Stimulated activated CD4-positive, alpha-beta T cell treated with anti-CD3 and anti-CD28 coated beads, Interleukin-1b, Interleukin-23, amount 100 ng/mL, for 1 hour (primary cell): ENCODE measurements around the gene PLAAT4.

Experiments
- DNase-seq, 2 donors: peaks; one replicate each; pipeline ENCODE4 v3.0.0-alpha.2; 2020; ENCODE audit warnings: low read depth in 2 of 2

Gene PLAAT4, protein sequence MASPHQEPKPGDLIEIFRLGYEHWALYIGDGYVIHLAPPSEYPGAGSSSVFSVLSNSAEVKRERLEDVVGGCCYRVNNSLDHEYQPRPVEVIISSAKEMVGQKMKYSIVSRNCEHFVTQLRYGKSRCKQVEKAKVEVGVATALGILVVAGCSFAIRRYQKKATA

DNA sequence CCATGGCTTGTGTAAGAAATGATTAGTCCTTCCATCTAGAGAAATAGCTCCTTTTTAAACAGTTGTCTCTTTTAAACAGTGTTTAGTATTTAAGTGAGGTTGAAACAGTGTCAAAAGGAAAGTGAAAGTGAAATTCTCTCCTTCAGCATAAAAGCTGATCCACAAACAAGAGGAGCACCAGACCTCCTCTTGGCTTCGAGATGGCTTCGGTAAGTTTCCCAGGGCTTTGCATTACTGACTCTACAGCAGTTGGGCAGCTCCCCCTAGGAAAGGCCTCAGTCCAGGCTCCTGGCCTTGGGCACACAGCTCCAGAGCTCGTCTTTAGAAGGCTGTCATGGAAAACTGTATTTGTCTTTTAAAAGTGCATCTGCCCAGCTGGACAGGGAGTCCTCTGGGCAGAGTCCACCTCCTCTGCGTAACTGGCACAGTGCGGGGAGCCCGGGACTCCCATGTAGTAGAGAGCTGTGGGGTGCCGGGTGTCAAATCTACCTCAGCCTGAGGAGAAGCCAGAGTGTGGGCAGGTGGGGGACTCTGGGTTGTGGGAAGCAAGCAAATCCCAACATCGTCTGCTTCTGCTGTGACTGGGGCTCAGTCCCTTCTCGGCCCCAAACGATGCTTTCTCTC lies at the start of gene PLAAT4:
Gene PLAAT4 (plus strand): TSS at position 140 of the 624 bp plus-strand sequence. CDS start 61 bp downstream, at position 201.
- DNase-seq: no peak

DNA sequence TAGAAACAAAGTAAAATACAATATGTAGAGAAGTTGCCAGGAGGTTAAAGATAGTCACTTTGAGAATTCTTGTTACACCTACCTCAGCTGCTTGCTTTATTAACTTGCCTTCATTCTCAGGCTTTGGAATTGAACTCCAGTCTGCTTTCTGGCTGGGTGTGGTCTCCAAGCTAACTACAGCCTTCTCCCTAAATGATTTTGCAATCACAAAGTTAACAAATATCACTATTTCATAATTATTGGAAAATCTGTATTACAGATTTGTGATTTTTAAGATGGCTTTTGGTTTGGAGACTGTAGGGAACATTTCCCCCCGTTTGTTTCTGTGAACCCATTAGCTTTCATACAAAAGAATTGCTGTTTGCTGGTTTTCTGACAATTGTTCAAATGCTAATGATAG lies 47.8 kb upstream of the PLAAT4 start:
- DNase-seq: no peak

DNA sequence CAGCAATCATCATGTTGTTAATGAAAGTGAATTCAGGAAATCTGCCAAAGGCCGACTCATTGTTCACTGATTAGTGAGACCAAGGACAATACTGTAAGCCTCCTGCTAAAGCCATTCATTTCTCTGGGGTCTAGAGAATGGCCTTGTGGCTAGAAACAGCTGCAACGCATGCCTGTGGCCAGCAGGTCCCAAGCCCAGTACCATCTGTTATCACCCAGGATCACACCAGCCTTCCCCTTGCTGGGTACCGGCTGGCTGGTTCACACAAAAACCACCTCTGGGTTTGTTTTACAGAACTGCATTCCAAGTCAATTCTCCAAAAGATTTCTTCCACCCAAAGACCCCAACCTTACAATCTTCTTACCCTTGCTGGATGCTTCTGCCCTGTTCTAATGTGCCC lies 46.7 kb upstream of the PLAAT4 start:
- no peak for DNase-seq

DNA sequence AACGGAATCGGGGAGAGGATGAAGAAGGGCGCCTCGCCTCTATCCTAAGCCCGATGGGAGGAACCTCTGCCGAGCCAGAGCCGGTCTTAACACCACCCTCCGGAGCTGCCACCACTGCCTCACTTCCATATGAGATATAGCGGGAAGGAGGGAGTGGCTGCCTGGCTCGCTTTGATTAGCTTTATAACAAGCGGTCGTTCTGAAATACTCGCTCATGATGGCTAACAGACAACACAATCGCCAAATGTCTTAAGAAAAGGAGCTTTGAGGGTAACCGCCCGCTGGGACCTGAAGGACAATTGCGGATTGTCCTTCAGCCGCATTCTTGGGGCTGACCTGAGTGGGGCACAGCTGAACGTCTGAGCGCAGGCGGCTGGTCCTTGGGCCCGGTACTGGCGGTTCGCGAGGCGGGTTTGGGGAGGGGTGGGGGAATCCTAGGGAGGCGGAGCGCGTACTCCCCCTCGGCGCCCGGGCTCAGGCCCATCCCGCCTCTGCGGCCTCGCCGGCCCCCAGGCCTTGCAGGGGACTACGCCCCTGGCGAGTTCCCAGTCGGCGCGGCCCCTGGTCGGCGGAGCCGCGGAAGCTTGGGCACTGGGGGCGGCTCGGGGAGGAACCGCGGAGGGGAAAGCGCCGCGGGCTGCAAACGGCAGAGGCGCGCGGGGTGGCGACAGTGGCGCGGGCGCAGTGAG lies 45.9 kb upstream of the PLAAT4 start, which contains the start of gene PLAAT5:
Gene PLAAT5 (minus strand): TSS at position 617 of the 689 bp plus-strand sequence. CDS start 133 bp downstream, at position 484.
- DNase-seq: no peak

DNA sequence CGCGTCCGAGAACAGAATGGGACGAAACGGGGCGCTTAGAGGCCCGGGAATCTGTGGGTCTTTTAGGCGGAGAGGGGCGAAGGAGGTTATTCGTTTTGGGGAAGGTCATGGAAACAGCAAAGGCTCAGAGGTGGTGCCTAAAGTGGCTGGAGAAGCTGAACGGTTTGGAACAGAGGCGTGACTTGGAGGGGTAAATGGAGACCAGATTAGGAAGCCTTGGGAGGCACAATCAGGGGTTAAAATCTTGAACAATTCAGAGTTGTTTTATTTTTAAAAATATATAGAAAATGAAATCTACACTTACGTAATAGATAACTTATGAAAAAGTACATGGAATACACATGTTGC lies 45.4 kb upstream of the PLAAT4 start:
- no peak for DNase-seq

DNA sequence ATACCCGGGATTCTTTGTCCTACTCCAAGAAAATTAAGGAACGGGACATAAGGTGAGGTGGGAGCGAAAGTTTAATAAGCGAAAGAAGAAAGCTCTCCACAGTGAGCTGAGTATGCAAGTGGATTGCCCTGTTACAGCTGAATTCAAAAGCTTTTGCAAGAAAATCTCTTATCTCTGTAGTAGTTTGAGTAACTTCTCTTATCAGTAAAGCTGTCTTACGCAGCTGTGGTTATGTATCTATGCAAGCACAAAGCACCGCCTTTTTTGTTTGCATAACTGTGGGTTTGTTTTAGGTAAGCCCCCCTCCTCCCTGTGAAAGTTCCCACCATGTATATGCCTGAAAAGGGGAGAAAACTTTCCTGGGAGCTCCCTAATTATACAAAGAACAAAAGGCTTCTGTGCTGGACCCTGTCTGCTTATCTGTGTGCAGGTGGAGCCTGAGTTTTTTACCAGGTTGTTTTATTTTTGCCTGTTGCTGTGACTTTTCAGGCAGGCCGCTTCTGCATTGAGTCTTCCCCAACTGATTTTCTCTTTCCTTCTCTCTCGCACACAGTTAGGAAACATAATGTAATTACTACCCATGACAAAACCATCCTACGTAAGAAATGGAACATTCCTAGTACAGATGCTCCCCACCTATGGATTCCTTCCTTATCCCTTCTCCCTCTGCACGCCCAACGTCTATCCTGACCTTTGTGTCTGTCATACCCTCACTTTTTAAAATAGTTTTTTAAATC lies 44.8 kb upstream of the PLAAT4 start:
- no peak for DNase-seq

DNA sequence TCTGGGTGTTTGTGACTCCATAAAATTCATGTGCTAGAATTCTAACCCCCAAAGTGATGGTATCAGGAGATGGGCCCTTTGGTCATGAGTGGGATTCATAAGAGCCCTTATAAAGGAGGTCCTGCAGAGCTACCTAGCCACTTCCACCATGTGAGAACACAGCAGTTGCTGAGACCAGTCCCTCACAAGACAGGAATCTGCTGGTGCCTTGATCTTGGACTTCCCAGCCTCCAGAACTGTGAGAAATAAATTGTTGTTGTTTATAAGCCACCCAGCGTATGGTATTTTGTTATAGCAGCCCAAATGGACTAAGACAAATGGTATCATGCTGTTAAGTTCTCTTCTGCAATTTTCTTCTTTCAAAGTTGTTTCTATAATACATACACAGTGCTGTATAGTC lies 44.2 kb upstream of the PLAAT4 start:
- DNase-seq: no peak

DNA sequence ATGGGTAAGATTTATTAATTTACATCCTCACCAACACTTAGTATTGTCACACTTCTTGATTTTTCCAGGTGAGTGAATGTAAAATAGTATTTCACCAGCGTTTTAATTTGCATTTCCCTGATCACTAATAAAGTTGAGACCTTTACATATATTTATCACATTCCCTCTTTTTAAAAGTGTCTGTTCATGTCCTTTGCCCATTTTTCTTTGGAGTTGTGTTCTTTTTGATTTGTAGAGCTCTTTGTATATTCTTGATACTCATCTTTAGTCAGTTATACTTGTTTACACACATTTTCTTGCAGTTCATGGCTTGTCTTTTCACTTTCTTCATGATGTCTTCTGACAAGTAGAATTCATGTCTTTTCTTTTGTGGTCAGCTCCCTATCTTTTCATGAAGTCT lies 43.5 kb upstream of the PLAAT4 start:
- no peak for DNase-seq

DNA sequence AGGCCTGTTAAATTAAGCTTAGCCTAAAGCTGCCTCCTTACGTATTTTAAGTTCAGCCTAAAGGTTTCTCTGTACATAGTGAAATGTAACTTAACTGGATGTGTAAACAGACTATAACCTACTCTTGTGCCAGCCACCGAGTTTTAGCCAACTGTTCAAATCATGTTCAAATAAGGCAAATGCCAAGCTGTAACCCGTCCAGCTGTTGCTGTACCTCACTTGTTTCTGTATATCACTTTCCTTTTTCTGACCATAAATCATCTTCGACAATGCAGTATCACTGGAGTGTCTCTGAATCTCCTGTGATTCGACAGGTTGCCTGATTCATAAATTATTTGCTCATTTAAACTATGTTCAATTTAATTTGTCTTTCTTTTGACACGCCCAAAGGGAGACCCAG lies 41.6 kb upstream of the PLAAT4 start:
- no peak for DNase-seq

DNA sequence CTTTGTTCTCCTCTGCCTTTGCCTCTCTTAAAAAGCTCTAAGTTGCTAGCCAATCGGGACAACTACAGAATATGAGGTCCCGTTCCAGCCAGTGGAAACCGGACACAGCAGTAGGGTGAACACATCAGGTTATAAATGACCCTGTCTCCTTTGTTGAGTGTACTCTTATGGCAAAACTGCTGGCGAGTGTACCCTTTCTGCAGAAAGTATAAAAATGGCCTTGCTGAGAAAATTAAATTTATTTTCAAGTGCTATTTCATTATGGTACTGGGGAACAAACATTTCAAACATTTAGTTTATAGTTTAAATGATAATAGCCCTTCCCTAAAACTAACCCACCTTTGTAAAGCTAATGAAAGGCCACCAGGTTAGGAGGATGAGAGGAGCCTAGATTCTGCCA lies 36.7 kb upstream of the PLAAT4 start:
- no peak for DNase-seq

DNA sequence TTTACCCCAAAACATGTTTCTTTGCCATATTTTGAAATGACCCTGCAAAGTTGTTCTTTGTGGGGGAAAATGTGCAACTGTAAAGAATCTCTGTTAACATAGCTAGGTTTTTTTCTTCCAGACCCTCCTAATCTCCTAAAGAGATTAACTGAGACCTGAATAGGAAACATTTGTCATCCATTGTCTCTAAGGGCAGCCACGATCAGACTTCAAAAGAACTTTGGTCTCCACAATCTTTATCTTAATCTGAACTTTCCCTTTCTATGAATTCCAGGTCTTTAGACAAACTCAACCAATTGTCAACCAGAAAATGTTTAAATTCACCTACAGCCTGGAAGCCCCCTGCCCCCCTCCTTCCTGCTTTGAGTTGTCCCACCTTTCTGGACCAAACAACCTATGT lies 35.4 kb upstream of the PLAAT4 start:
- DNase-seq: no peak

DNA sequence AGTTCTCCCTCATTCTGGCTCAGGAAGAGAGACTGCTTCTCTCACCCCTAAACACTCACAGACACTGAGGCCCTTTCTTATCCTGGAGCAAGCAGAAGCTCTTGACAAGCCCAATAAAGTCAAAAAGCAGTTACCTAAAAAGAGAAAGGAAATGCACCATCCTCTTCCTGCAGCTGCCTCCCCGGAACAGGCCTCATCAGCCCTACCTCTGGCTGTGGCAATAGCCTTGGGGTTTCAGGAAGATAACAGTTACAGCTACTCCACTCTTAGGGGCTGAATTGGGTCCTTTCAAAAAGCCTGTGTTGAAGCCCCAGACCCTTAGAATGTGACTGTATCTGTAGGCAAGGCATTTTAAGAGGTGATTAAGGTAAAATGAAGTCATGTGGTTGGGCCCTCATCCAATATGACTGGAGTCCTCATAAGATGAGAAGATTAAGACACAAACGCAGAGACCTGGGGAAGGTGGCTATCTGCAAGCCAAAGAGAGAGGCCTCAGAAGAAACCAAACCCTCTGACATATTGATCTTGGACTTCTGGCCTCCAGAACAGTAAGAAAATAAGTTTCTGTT lies 34.3 kb upstream of the PLAAT4 start:
- DNase-seq: no peak

DNA sequence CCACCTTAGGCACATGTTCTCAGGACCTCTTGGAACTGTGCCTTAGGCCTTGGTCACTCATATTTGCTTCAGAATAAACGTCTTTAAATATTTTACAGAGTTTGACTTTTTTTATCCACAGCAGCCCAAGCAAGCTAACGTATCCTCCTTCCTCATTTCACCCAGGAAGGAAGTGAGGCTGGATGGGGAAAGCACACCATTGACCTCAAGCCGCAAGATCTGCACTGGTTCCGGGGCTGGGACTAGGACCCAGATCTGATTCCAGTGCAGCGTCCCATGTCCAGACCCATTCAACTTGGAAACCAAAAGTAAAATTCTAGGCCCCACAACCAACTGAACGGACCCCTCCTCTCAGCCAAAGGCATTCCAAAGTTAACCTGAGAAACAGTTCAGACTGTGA lies 33.1 kb upstream of the PLAAT4 start:
- DNase-seq: no peak

DNA sequence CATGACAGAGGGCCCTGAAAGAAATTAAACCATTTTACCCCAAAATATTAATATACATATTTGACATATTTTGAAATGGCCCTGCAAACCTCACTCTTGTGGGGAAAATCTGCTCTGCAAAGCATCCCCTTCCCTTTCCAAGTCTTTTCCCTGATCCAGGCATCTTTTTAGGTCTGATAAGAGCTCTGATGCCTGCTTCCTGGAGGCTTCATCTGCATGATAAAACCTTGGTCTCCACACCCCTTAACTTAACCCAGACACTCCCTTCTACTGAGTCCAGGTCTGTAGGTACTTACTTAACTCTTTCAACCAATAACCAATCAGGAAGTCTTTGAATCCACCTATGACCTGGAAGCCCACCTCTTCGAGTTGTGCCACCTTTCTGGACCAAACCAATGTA lies 32.6 kb upstream of the PLAAT4 start:
- no peak for DNase-seq

DNA sequence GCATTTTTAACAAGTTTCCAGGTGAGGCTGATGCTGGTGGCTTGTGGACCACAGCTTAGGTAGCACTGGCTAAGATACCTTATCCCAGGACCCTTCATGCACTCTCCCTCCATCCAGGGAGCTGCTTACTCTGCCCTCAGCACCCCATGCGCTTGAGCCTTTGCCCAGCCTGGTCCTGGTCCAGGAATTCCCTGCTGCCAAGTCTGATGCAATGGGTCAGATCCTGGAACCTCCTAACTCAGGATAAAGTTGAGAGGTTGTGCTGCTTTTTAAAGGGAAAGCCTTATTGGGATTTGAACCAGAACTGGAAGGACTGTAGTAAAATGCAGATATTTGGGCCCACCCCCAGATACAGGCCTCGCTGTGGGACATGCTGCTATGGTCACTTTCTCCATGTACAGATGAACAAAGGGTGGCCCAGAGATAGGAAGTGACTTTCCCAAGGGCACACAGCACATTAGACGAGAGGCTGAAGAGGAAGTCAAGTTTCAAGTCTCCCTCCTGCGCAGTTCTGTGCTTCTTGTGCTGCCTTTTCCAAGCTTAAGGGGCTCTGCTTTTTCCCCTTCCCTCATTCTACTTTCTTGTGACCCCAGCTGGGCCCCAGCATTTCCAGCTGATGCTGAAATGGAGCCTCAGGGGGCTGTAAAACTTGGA lies 31.5 kb upstream of the PLAAT4 start:
- no peak for DNase-seq

DNA sequence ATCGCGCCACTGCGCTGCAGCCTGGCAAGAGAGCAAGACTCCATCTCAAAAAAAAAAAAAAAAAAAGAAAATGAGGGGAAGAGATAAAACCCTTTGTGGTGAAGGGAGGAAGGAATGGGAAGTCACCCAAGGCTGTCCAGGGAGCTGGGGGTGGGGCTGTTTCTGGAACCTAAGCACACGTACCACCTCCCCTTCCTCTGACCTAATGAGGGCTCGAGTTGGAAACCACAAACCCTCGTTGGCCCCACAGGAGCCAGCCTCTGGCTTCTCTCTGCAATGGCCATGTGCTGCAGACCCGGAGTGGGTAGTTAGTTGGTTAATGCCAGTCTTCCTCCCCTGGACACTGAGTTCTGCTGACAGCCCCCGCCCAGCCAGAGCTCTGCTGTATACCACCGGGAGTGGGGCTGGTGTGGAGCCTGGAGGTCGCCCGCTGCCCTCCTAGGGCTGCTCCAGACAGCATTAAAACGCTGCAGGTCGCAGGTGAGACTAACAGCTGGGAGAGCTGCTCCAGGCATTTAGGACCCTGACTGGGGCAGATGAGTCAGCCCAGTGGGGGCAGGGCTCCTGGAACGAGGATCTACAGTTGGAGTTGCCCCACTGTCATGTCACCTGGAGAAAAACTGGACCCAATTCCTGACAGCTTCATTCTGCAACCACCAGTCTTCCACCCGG lies 30.6 kb upstream of the PLAAT4 start, which contains the start of gene LGALS12:
Gene LGALS12 (plus strand): TSS at position 228 of the 672 bp plus-strand sequence. CDS start 375 bp downstream, at position 603.
- DNase-seq: no peak

DNA sequence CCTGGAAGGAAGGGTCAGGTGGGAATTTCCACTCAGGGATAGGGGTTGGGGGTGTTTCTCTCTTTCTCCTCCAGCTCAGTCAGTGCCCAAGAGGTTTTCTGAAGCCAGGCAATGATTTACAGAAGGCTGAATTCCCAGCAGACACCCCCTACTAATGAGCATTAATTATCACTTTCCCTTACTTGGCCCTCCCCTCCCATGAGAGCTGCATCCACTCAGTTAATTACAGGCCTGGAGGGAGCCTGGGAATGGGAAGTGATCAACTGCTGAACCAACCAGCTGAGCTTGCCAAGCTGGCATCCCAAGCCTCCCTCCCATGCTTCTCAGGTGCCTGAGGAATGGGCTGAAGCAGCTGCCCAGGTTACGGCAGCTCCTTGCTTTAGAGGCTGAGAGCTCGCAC lies 29.7 kb upstream of the PLAAT4 start:
- no peak for DNase-seq

DNA sequence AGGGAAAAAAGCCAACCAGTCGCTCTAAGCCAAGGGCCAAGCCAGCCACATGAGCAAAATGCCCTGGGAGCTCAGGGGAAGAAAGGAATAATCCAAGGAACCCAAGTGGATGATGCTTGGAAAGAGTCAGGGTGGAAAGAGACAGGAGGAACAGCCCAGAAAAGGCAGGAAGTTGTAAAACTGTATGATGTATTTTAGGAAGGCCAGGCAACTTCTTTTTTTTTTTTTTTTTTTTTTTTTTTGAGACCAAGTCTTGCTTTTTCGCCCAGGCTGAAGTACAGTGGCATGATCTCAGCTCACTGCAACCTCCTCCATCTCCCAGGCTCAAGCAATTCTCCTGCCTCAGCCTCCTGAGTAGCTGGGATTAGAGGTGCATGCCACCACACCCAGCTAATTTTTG lies 29.1 kb upstream of the PLAAT4 start:
- DNase-seq: no peak

DNA sequence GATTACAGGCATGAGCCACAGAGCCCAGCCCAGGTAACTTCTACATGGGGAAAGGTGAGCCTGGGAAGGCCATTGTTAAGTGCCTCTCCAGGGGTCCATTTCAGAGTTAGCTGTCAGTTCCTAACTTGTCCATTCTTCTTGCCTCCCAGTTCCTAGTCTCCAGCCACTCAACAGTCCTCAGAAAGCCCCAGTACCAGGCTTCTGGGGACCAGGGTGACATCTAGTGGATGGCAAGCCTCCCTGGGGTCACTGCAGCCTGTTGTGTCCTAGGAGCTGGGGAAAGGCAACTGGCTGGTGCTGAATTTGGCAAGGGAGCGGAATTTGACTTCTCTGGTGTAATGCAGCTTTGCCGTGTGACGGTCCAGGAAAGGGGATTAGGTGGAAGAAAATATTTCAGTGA lies 28.6 kb upstream of the PLAAT4 start:
- DNase-seq: no peak

DNA sequence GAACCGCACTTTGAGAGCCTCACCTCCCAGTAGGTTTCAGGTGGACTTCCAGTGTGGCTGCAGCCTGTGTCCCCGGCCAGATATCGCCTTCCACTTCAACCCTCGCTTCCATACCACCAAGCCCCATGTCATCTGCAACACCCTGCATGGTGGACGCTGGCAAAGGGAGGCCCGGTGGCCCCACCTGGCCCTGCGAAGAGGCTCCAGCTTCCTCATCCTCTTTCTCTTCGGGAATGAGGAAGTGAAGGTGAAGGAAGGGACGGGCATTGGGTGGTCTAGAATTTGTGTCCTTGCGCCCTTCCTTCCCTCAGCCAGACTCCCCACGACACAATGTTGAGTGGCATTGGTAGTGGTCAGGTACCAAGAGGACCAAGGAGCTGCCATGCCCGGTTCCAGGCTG lies 27.9 kb upstream of the PLAAT4 start:
- DNase-seq: no peak

DNA sequence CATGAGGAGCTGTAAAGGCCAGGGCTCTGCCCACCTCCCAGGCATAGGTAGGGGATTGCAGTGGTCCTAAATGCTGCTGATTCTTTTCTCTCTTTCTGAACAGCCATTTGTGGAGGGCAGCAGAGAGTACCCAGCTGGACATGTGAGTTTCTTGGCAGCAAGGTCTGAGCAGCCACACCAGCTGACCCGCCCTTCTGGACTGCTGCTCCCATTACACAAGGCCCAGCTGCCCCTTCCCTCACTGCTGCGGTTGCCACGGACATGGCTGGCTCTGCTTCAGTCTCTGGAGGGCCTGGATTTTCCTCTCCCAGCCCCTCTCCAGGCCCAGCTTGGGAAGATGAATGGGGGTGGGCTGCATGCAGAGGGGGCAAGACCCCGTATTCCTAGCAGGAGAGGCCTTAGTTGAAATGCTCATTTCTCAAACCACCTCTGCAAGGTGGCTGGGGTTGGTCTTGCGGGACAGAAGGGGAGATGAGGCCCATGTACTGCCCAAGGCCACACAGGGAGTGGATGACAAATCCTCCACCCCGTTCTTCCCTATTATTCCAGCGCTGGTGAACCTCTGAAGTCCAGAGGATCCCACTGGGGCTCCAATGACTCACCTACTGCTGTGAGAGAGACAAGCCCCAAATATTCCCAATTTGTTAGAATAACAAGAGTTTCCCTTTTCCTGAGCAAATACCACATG lies 26.1 kb upstream of the PLAAT4 start:
- DNase-seq: no peak
